HepG2 (cell line): ENCODE data around the gene SAAL1. TPM values are rescaled to one million over a fixed set of nuclear protein-coding genes. Genes with fewer than 3 reads are reported as not detected.

ENCODE experiments used
- ATAC-seq: fragments of 200-7000 bp; cut with Tn5 transposase; 3 replicates; pipeline ENCODE4 v1.9.1; 2020; ENCODE audit warnings: mild to moderate bottlenecking, moderate library complexity
- BruUV-seq: library from RNA; stranded (reverse); fragments of 400-500 nt; replicated peaks from 2 replicates; lab custom pipeline; 2021; lab: Mats Ljungman, UMichigan
- CTCF ChIA-PET: fragments of 300-600 bp; formaldehyde crosslinking; extraction: SDS; loops from one replicate; lab custom pipeline; 2021; ENCODE audit warnings: low total read pairs, inconsistent platforms, low intra/inter-chr PET ratio; lab: Yijun Ruan, JAX
- POLR2A ChIA-PET: fragments of 350-600 bp; sonication (Branson Sonifier 250); formaldehyde crosslinking; loops from one replicate; lab custom pipeline; 2020; ENCODE audit warnings: antibody characterized with exemption, inconsistent platforms; lab: Yijun Ruan, JAX
- DNase-seq: peaks from one replicate; pipeline ENCODE4 v3.0.0-alpha.2; 2015; ENCODE audit warnings: low spot score
- FAIRE-seq: peaks from 3 replicates; lab custom pipeline; 2011; peaks lifted over from hg19 to GRCh38; lab: Jason Lieb, UNC
- H2AFZ ChIP-seq: one replicate; pipeline ENCODE4 v1.6.1; 2011; ENCODE audit warnings: low read length, inconsistent platforms
- H3K27ac ChIP-seq: fragments of 300-600 bp; 3 replicates; pipeline ENCODE4 v1.8.0; 2011; ENCODE audit warnings: mixed run types, mild to moderate bottlenecking, mixed read lengths, low read length, inconsistent platforms; ENCODE audit not compliant: insufficient read depth; ENCODE audit errors: extremely low read length
- H3K27me3 ChIP-seq, 2 experiments: fragments of 200-600 bp in 1 of 2; 2 replicates in 1 of 2; 3 replicates in 1 of 2; pipeline versions ENCODE4 v1.6.0 to v1.8.0; 2011; ENCODE audit warnings: low read length in 2 of 2, mild to moderate bottlenecking in 2 of 2, moderate library complexity in 2 of 2, inconsistent platforms in 1 of 2; ENCODE audit not compliant: insufficient read depth in 2 of 2, control insufficient read depth in 1 of 2
- H3K36me3 ChIP-seq, 2 experiments: fragments of 200-600 bp in 1 of 2; replicated peaks in 1 of 2; 2 replicates in 1 of 2; 3 replicates in 1 of 2; pipeline versions ENCODE4 v1.5.1 to v1.8.0; 2011; ENCODE audit warnings: low read length in 2 of 2, inconsistent platforms in 1 of 2; ENCODE audit not compliant: insufficient read depth in 2 of 2, control insufficient read depth in 1 of 2
- H3K4me1 ChIP-seq: 2 replicates; pipeline ENCODE4 v1.5.1; 2012; ENCODE audit warnings: low read length, inconsistent platforms; ENCODE audit not compliant: insufficient read depth
- H3K4me2 ChIP-seq: 2 replicates; pipeline ENCODE4 v1.6.0; 2011; ENCODE audit warnings: low read depth, low read length, inconsistent platforms
- H3K4me3 ChIP-seq, 3 experiments: fragments of 200-600 bp in 1 of 3; sonication (generic), shearing (Covaris generic) in 1 of 3; replicated peaks in 1 of 3; 2 replicates each; pipeline ENCODE4 v1.5.1; 2011 to 2016; ENCODE audit warnings: low read length in 3 of 3, inconsistent platforms in 2 of 3, low read depth in 2 of 3, mild to moderate bottlenecking in 2 of 3, control low read depth in 1 of 3, mixed read lengths in 1 of 3; ENCODE audit not compliant: insufficient read depth in 1 of 3
- H3K79me2 ChIP-seq: one replicate; pipeline ENCODE4 v1.6.1; 2011; ENCODE audit warnings: low read length, inconsistent platforms; ENCODE audit not compliant: insufficient read depth
- H3K9ac ChIP-seq: 2 replicates; pipeline ENCODE4 v1.6.0; 2011; ENCODE audit warnings: mild to moderate bottlenecking, low read depth, low read length, inconsistent platforms; ENCODE audit not compliant: insufficient read depth
- H3K9me3 ChIP-seq: 2 replicates; pipeline ENCODE4 v1.5.1; 2012; ENCODE audit warnings: mild to moderate bottlenecking, low read length
- H4K20me1 ChIP-seq: 2 replicates; pipeline ENCODE4 v1.6.0; 2011; ENCODE audit warnings: inconsistent platforms, mild to moderate bottlenecking, low read length, moderate library complexity; ENCODE audit not compliant: insufficient read depth
- CREM ChIP-seq, 2 experiments: sonication (generic) in 1 of 2; formaldehyde crosslinking in 1 of 2; IDR thresholded peaks; 2 replicates each; pipeline versions ENCODE4 v1.4.0 to v1.6.1; 2016 to 2020; ENCODE audit warnings: antibody characterized with exemption in 1 of 2, mild to moderate bottlenecking in 1 of 2, missing genetic modification reagents in 1 of 2
- E2F5 ChIP-seq: sonication (generic); formaldehyde crosslinking; conservative IDR thresholded peaks from 2 replicates; pipeline ENCODE4 v1.4.0; 2020; ENCODE audit warnings: missing genetic modification reagents
- MAFK ChIP-seq, 2 experiments: IDR thresholded peaks in 1 of 2; conservative IDR thresholded peaks in 1 of 2; 2 replicates each; pipeline ENCODE4 v1.6.1; 2011; ENCODE audit warnings: improper control_type of control experiment in 2 of 2, low read length in 2 of 2
- NFIB ChIP-seq: sonication (generic); formaldehyde crosslinking; IDR thresholded peaks from 2 replicates; pipeline ENCODE4 v1.9.0; 2021; ENCODE audit warnings: missing genetic modification reagents, mild to moderate bottlenecking, borderline replicate concordance
- SMARCE1 ChIP-seq: fragments of 450-650 bp; IDR thresholded peaks from 2 replicates; pipeline ENCODE4 v1.6.1; 2017; ENCODE audit warnings: borderline replicate concordance
- TEAD3 ChIP-seq: optimal IDR thresholded peaks from 2 replicates; pipeline ENCODE3; 2016; ENCODE audit warnings: borderline replicate concordance
- ZFP41 ChIP-seq: sonication (generic); formaldehyde crosslinking; IDR thresholded peaks from 2 replicates; pipeline ENCODE4 v1.4.0; 2020; ENCODE audit warnings: mild to moderate bottlenecking, missing genetic modification reagents, borderline replicate concordance
- ZNF138 ChIP-seq: sonication (generic); formaldehyde crosslinking; IDR thresholded peaks from 2 replicates; pipeline ENCODE4 v1.5.0; 2020; ENCODE audit warnings: mild to moderate bottlenecking, low read depth, missing genetic modification reagents
- ZNF317 ChIP-seq: sonication (generic); formaldehyde crosslinking; IDR thresholded peaks from 2 replicates; pipeline ENCODE4 v1.5.0; 2020; ENCODE audit warnings: mild to moderate bottlenecking, missing genetic modification reagents
- ZNF432 ChIP-seq: sonication (generic); formaldehyde crosslinking; IDR thresholded peaks from 2 replicates; pipeline ENCODE4 v1.5.0; 2020; ENCODE audit warnings: missing genetic modification reagents, mild to moderate bottlenecking, borderline replicate concordance
- ZNF687 ChIP-seq: sonication (generic); formaldehyde crosslinking; IDR thresholded peaks from 2 replicates; pipeline ENCODE4 v1.5.1; 2020; ENCODE audit warnings: mild to moderate bottlenecking, missing genetic modification reagents, moderate library complexity
- WGBS: methylation state at CpG from one replicate; pipeline ENCODE4 v1.1.6; 2017; ENCODE audit warnings: low lambda C conversion rate; 5-methylcytosine and 5-hydroxymethylcytosine counted together
- in situ Hi-C: cut with HindIII; loops from 2 replicates; pipeline ENCODE4 v1.10.0; 2017; ENCODE audit warnings: low pct_unique_long_range_greater_than_20kb; ENCODE audit not compliant: extremely low pct_ligation_motif_present
- intact Hi-C: fragments of 100-400 bp; cut with micrococcal nuclease; formaldehyde crosslinking; loops from one replicate; pipeline ENCODE4 v1.10.0; 2022; ENCODE audit not compliant: unreplicated experiment
- polyA plus RNA-seq, 8 experiments: library from polyadenylated mRNA; depleted of rRNA in 3 of 8; stranded (reverse) in 7 of 8; unstranded in 1 of 8; fragments of >200 nt; fragmentation: Illumina TruSeq in 4 of 8; extraction: Trizol in 4 of 8; gene quantifications; 2 replicates each; pipeline versions ENCODE4 v1.2.1 to v1.2.3, GENCODE V29; 2011 to 2016; ENCODE audit warnings: low read depth in 4 of 8, missing spikeins in 1 of 8, mixed read lengths in 1 of 8; ENCODE audit not compliant: insufficient read depth in 1 of 8
- total RNA-seq, 5 experiments: library from RNA; depleted of rRNA; stranded (reverse); fragments of >200 nt; fragmentation: Illumina TruSeq; extraction: Trizol; gene quantifications; 2 replicates each; pipeline ENCODE4 v1.2.3, GENCODE V29; 2016; ENCODE audit warnings: low read depth in 1 of 5
- TF ChIP-seq, protein P1 (sequence below): sonication (generic); formaldehyde crosslinking; IDR thresholded peaks from 2 replicates; pipeline ENCODE4 v1.4.0; 2020; ENCODE audit warnings: missing genetic modification reagents, mild to moderate bottlenecking, borderline replicate concordance

SAAL1 gene
- total and polyA plus RNA-seq, 2 of the 13 experiments (the other 11 are each of a cell fraction or from before 2014, with no cell fraction given): 16.5 to 46.0 TPM

DNA sequence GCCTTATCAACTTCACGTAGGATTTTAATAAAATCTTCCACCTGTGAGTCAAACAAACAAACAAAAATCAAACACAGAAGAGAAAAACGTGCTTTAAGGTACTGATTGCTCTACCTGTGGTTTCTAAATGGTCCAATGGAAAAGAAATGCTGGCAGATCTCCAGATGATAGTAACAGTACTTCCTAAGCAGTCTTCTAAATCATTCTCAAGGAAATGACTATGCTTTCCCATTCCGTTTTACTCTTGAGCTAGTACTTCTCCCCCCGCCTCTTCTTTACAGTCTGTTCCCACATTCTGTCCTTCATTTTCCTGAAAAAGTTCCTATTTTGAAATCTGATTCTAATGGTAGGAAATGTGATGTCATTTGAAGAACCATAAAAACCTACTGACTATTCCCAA lies 25.4 kb downstream of the SAAL1 start (continued):
- TF ChIP-seq E2F5 (CRISPR knock-in tag): no peak
- TF ChIP-seq ZNF432 (CRISPR knock-in tag): no peak
- no peak for TF ChIP-seq ZNF687

DNA sequence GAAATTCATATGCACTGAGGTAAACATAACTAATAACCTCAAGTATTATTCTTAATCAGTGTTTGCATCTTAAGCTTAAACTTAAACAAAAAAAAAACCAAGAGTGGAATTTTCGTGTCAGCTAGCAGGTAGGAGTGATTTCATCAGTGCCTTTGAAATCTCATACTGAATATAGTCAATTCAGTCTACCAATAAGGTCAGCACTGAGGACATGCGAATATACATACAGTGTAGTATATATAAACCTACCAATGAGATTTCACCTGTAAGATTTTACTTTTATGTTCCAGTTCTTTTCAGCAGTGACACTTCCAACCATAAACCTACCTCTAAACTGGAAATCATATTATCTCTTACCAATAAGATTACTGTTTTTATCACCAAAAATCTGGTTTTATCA lies 27.0 kb downstream of the SAAL1 start:
- no peak overlapping the region for H3K9ac ChIP-seq
- intact Hi-C loops: no loop called here
- H3K27ac ChIP-seq: no peak overlapping the region
- no peaks in the 10 kb centered on the region for H3K27me3 ChIP-seq
- H2AFZ ChIP-seq: no peak overlapping the region
- BruUV-seq: no TSS peak
- peaks cover 5 to 25% of the 10 kb centered on the region in 2 experiments; a peak in 4 of 5 replicates for H3K36me3 ChIP-seq
- in situ Hi-C loops: no loop called here
- FAIRE-seq (no peak), DNase-seq (no peak), ATAC-seq (no peak)
- ChIA-PET CTCF (no interaction called here), POLR2A (no interaction called here)
- no peak overlapping the region for H3K4me2 ChIP-seq
- 87% methylated on average over 2 of the region's 2 CpGs for WGBS
- H3K4me3 ChIP-seq: no peak overlapping the region
- no peaks in the 10 kb centered on the region for H3K4me1 ChIP-seq
- TF ChIP-seq NFIB (CRISPR knock-in tag) (no peak), ZNF138 (CRISPR knock-in tag) (no peak), MAFK (conservative IDR thresholded peaks at IDR 0.05 in 1 of 2, IDR thresholded peaks at IDR 0.05 in 1 of 2; ENCODE audit: low read length in 2 of 2) (no peak), ZFP41 (no peak), CREM (IDR thresholded peaks at IDR 0.05) (no peak), CREM (CRISPR knock-in tag; IDR thresholded peaks at IDR 0.05) (no peak), TEAD3 (no peak), ZNF317 (CRISPR knock-in tag) (no peak), SMARCE1 (no peak)
- TF ChIP-seq, protein P1, sequence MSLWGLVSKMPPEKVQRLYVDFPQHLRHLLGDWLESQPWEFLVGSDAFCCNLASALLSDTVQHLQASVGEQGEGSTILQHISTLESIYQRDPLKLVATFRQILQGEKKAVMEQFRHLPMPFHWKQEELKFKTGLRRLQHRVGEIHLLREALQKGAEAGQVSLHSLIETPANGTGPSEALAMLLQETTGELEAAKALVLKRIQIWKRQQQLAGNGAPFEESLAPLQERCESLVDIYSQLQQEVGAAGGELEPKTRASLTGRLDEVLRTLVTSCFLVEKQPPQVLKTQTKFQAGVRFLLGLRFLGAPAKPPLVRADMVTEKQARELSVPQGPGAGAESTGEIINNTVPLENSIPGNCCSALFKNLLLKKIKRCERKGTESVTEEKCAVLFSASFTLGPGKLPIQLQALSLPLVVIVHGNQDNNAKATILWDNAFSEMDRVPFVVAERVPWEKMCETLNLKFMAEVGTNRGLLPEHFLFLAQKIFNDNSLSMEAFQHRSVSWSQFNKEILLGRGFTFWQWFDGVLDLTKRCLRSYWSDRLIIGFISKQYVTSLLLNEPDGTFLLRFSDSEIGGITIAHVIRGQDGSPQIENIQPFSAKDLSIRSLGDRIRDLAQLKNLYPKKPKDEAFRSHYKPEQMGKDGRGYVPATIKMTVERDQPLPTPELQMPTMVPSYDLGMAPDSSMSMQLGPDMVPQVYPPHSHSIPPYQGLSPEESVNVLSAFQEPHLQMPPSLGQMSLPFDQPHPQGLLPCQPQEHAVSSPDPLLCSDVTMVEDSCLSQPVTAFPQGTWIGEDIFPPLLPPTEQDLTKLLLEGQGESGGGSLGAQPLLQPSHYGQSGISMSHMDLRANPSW (CRISPR knock-in tag): no peak
- H3K9me3 ChIP-seq: no peaks in the 10 kb centered on the region
- H4K20me1 ChIP-seq: no peaks in the 10 kb centered on the region
- no peaks in the 10 kb centered on the region for H3K79me2 ChIP-seq
